Measurements from ENCODE around the gene COIL. TPM values are rescaled to one million over a fixed set of nuclear protein-coding genes. Genes with fewer than 3 reads are reported as not detected.
"Not testable (repeated sequence)": the region's sequence is repeated elsewhere in the genome, so short reads cannot be mapped to it uniquely, and the experiment has no call there.

The COIL gene
- polyA plus RNA-seq, 3 donors, result 4.8 to 8.7 (median 7.3) TPM

- WGBS, 3 donors, result 87 to 91% (median 89%) methylated on average over 8 of the region's 8 CpGs
Observed at GRCh38 chr17:56982312-56982711, 21.5 kb upstream of the COIL start.

GRCh38 chr17:56980526-56980925 lies 19.7 kb upstream of the COIL start:
- 88 to 95% (median 89%) methylated on average over 12 of the region's 12 CpGs for WGBS, 3 donors
- not testable (repeated sequence) for H3K27ac ChIP-seq (ENCODE audit: low read depth, low read length)

More at GRCh38 chr17:56982312-56982711, 21.5 kb upstream of the COIL start:
- no peak overlapping the region for H3K27ac ChIP-seq (ENCODE audit: low read depth, low read length)

- no peak overlapping the region for H3K27ac ChIP-seq (ENCODE audit: low read depth, low read length)
- WGBS, 3 donors, result 55 to 69% (median 57%) methylated on average over 3 of the region's 3 CpGs
Observed at GRCh38 chr17:56979091-56979480, 18.2 kb upstream of the COIL start.

DNA sequence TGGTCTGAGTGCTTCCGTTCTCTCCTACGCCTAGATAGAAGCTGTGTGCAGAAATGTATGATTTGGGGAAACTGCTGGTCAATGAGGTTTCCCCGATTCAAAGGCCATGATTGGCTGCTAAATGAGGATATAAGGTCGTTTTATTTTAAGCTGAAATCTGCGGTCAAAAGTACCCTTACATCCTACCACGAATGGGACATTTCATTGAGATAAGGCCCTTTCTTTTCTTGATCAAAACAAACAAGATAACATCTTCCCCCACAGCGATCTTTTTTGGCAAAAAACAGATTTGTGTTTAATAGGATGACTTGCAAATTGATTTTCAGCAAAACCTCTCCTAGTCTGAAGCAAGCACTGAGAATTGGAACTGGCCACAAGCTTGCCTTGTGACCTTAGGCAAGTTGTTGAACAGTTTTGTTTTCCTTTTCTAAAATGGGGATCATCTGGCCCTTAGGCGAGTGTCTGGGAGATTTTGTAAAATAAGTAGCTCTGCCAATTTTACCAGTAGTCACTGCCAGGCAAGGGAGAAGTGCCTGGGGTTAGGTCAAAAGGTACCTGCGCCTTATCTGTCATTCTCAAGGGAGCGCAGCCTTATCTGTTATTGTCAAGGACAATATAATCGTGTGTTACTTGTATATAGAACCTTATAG lies 17.7 kb upstream of the COIL start:
- WGBS, 3 donors, result 13 to 26% (median 23%) methylated on average over 11 of the region's 11 CpGs
- H3K27ac ChIP-seq (ENCODE audit: low read depth, low read length), result no peak overlapping the region

DNA sequence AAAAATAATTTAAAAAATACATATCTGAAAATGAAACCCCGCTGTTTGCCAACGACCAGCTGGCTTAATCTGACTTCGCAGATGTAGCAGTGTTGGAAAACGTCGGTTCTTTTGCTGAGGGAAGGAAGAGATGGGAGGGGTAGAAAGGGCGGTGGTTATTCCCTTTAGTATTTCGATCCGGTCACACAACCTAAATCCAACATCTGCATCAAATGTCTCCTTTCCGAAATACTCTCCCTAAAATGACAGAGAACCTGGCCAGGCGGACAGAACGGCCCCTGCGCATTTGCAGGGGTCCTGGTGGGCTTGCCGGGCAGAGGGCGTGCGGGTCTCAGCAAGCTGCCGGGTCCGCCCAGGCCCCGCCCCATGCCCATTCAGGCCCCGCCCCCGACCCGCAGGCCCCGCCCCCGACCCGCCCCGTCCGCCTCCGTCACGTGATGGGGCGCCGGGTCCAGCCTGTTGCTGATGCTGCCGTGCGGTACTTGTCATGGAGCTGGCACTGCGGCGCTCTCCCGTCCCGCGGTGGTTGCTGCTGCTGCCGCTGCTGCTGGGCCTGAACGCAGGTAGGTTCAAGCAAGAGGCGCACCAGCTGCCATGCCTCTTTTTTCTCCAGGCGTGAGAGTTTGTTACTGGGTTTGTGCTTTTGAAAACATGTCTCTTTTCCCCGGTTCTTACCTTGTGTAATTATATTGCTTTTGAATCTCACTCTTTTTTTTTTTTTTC lies 17.0 kb upstream of the COIL start, which contains the start of gene SCPEP1:
Gene SCPEP1, plus strand, starts transcription at position 459 of the 723 bp plus-strand sequence. Its CDS starts 29 bp downstream, at position 488.
- H3K27ac ChIP-seq (ENCODE audit: low read depth, low read length), result no peak within 1 kb of the TSS
- WGBS, 3 donors, result 1% methylated on average over 39 to 42 of the region's 42 CpGs

DNA sequence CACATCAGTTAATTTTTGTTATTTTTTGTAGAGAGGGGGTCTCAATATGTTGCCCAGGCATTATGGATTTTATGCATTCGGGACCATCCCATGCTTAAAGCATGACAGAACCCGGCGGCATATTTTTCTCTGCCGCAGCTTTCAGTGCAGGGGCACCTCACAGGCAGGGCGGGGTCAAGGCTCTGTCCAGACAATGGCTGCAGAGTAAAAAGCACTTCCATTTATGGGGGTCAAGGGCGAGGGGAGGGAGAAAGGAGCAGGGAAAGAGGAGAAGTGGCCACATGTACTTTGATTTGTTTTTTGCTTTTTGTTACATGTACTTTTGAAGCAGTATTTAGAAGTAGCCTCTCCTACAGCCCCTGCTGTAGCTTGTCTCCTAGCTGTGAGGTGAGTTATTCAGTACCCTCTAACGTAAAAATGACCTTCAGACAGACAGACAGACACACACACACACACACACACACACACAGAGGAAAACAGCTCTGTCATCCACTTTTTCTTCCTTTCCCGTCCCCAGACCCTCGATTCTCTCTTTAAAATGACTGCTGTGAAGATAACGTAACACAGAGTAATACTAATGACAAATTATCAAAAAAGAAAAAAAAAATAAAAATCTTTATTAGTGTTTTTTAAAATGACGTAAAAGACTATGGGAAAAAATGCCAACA lies 16.2 kb upstream of the COIL start:
- H3K27ac ChIP-seq (ENCODE audit: low read depth, low read length), result no peak overlapping the region
- 41 to 47% (median 46%) methylated on average over 10 to 11 of the region's 11 CpGs for WGBS, 3 donors

GRCh38 chr17:56975656-56976055 lies 14.8 kb upstream of the COIL start:
- H3K27ac ChIP-seq (ENCODE audit: low read depth, low read length), result no peak overlapping the region
- 90 to 91% (median 90%) methylated on average over 2 of the region's 2 CpGs for WGBS, 3 donors

- 90 to 96% (median 94%) methylated on average over 2 of the region's 2 CpGs for WGBS, 3 donors
- H3K27ac ChIP-seq (ENCODE audit: low read depth, low read length), result no peak overlapping the region
Observed at GRCh38 chr17:56974055-56974454, 13.2 kb upstream of the COIL start.

DNA sequence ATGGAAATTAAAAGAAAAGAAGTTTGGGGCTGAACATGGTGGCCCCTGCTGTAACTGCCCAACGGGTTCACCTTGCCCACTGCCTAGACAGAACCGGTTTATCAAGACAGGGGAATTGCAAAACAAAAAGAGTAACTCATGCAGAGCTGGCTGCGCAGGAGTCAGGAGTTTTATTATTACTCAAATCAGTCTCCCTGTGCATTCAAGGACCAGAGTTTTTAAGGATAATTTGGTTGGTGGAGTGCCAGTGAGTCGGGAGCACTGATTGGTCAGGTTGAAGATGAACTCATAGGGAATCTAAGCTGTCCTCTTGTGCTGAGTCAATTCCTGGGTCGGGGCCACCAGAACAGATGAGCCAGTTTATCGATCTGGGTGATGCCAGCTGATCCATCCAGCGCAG lies 12.7 kb upstream of the COIL start:
- WGBS, 3 donors, result 31 to 86% (median 81%) methylated on average over 7 of the region's 7 CpGs
- H3K27ac ChIP-seq (ENCODE audit: low read depth, low read length), result no peak overlapping the region

DNA sequence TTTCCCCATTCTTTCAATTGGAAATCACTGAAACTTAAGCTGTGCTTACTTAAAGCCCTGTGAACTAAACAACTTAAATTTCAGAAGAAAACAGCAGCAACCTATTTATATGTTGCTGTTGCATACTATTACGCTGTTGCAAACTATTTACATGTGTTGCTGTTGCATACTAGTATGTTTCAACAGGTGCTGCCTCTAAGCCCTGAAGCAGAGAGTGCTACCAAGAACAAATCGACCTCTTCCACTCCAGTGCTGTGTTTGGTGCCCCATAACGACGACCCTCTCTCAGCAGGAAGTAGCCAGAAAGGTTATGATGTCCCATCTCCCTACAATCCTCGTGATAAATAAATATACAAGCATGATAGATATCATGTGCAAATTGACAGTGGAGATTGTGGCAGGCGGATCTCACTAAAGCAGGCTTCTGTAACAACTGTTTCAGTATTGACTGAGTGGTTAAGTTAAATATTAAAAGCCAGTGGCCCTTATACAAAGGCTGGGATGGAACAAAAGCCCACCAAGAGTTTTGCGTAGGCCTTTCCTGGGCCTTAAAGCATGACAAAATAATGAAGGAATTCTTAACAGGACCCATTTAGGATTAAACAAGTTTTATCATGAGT lies 11.4 kb upstream of the COIL start:
- no peak overlapping the region for H3K27ac ChIP-seq (ENCODE audit: low read depth, low read length)
- WGBS, 3 donors, result 40 to 88% (median 75%) methylated on average over 7 of the region's 7 CpGs

DNA sequence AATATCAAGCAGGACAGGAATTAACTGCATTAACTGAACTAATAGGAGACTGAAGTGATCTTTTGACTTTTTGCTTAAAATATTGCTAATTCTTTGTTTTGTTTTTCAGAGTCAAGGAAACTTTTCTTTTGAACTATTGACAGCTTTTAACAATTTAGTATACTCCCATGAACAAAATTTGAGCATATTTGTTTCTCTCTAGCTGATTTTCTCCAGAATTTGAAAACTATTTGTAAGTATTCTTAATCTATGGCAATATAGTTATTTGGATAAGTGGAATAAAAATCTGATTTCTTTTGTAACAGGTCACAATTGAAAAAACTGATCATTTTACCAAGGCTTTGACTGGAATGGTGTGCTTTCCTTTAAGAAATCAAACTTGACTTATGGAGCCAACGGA lies 10.1 kb upstream of the COIL start:
- no peak overlapping the region for H3K27ac ChIP-seq (ENCODE audit: low read depth, low read length)
- 98 to 100% (median 100%) methylated on average over 1 of the region's 1 CpG for WGBS, 3 donors

- 53 to 83% (median 71%) methylated on average over 5 of the region's 5 CpGs for WGBS, 3 donors
- no peak overlapping the region for H3K27ac ChIP-seq (ENCODE audit: low read depth, low read length)
Observed at GRCh38 chr17:56966338-56966737, 5.5 kb upstream of the COIL start.

GRCh38 chr17:56965681-56966080 lies 4.8 kb upstream of the COIL start:
- WGBS, 3 donors, result 30 to 87% (median 76%) methylated on average over 6 of the region's 6 CpGs
- not testable (repeated sequence) for H3K27ac ChIP-seq (ENCODE audit: low read depth, low read length)

- 75 to 94% (median 90%) methylated on average over 9 of the region's 9 CpGs for WGBS, 3 donors
- H3K27ac ChIP-seq (ENCODE audit: low read depth, low read length), result not testable (repeated sequence)
Observed at GRCh38 chr17:56965241-56965640, 4.4 kb upstream of the COIL start.

GRCh38 chr17:56956992-56957391 lies 3.9 kb downstream of the COIL start:
- H3K27ac ChIP-seq (ENCODE audit: low read depth, low read length), result no peak overlapping the region
- 94 to 96% (median 95%) methylated on average over 5 of the region's 5 CpGs for WGBS, 3 donors

GRCh38 chr17:56949595-56949994 lies 11.3 kb downstream of the COIL start:
- 49 to 71% (median 49%) methylated on average over 3 of the region's 3 CpGs for WGBS, 3 donors
- no peak overlapping the region for H3K27ac ChIP-seq (ENCODE audit: low read depth, low read length)

- no peak overlapping the region for H3K27ac ChIP-seq (ENCODE audit: low read depth, low read length)
- WGBS, 3 donors, result 92 to 98% (median 95%) methylated on average over 1 of the region's 1 CpG
Observed at GRCh38 chr17:56948491-56948890, 12.4 kb downstream of the COIL start.

DNA sequence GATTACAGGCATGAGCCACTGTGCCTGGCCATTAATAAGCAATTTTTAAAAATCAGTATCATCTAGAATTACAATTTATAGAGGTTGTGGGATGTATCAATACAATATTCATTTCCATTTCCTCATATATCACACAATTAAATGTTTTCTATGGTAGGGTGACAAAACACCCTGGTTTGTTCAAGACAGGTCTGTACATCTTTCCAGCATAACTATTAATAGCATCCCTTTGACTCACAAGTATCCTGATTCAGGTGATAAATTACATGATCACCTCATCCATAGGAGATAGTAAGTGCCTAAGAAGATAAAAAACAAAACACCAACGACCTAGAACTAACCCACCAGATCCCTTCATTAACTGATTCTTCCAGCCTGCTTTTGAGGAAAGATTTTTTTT lies 13.1 kb downstream of the COIL start:
- H3K27ac ChIP-seq (ENCODE audit: low read depth, low read length), result no peak overlapping the region
- WGBS, 3 donors, result 74 to 78% (median 76%) methylated on average over 1 of the region's 1 CpG

DNA sequence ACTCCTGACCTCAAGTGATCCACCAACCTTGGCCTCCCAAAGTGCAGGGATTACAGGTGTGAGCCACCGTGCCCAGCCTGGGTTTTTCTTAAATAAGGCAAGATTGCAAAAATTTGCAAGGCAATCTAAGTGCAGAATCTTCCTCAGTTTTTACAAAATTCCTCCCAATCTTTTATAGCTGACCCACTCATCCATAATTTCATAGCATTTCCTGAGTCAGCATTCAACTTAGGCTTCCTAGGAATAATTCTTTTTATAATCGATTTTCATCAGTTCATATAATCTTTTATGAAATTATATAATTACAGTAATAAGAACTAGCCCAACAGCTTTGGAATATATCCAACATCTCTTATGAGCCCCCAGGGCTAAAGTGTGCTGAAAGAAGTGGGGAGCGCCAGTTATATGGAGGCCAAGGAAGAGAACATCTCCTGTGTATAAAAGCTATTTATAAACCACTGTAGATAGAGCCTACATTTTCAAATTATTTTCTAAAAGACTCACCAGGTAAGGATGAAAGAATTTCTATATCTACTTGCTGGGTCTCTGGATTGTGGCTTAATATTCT lies 14.8 kb downstream of the COIL start:
- whole genome bisulfite sequencing, 3 donors, result 92 to 94% (median 92%) methylated on average over 3 of the region's 3 CpGs

More for the DNA sequence above, 14.8 kb downstream of the COIL start:
- H3K27ac ChIP-seq (ENCODE audit: low read depth, low read length), result no peak overlapping the region

Data from adipose tissue (tissue), 3 donors.